Measurements from ENCODE around the gene AKAP6.
"Not testable (repeated sequence)": the region's sequence is repeated elsewhere in the genome, so short reads cannot be mapped to it uniquely, and the experiment has no call there.

The AKAP6 gene

GRCh38 chr14:32784405-32784804 lies 455.3 kb downstream of the AKAP6 start:
- Histone ChIP-seq H3K27me3 (replicated peaks) (no peaks in the 10 kb centered on the region), H3K4me3 (ENCODE audit: low read depth, low read length) (no peak overlapping the region), H3K27ac (no peak overlapping the region), H3K36me3 (replicated peaks) (no peaks in the 10 kb centered on the region)
- in situ Hi-C loops (cut with HindIII; ENCODE audit: low pct_ligation_motif_present, low sequenced_read_pairs) = no loop called here
- DNase-seq = no peak
- no peak for TF ChIP-seq CTCF (IDR thresholded peaks at IDR 0.05; ENCODE audit: low read depth, low read length, missing control alignments)

GRCh38 chr14:32785585-32785984 lies 456.5 kb downstream of the AKAP6 start:
- no peak overlapping the region for H3K27ac ChIP-seq
- no peak overlapping the region for H3K4me3 ChIP-seq (ENCODE audit: low read depth, low read length)
- no peaks in the 10 kb centered on the region for H3K27me3 ChIP-seq (replicated peaks)
- no peak for TF ChIP-seq CTCF (IDR thresholded peaks at IDR 0.05; ENCODE audit: low read depth, low read length, missing control alignments)
- DNase-seq = no peak
- no peaks in the 10 kb centered on the region for H3K36me3 ChIP-seq (replicated peaks)
- in situ Hi-C loops (cut with HindIII; ENCODE audit: low pct_ligation_motif_present, low sequenced_read_pairs) = no loop called here

GRCh38 chr14:32786886-32787285 lies 457.8 kb downstream of the AKAP6 start:
- in situ Hi-C loops (cut with HindIII; ENCODE audit: low pct_ligation_motif_present, low sequenced_read_pairs) = no loop called here

GRCh38 chr14:32793033-32793432 lies 463.9 kb downstream of the AKAP6 start:
- H3K27ac ChIP-seq; in situ Hi-C loops (cut with HindIII; ENCODE audit: low pct_ligation_motif_present, low sequenced_read_pairs); H3K4me3 ChIP-seq (ENCODE audit: low read depth, low read length); H3K27me3 ChIP-seq (replicated peaks); H3K36me3 ChIP-seq (replicated peaks); DNase-seq: not testable (repeated sequence)

More at GRCh38 chr14:32786886-32787285, 457.8 kb downstream of the AKAP6 start:
- Histone ChIP-seq H3K27me3 (replicated peaks) (no peaks in the 10 kb centered on the region), H3K4me3 (ENCODE audit: low read depth, low read length) (no peak overlapping the region), H3K27ac (no peak overlapping the region), H3K36me3 (replicated peaks) (no peaks in the 10 kb centered on the region)
- TF ChIP-seq CTCF (IDR thresholded peaks at IDR 0.05; ENCODE audit: low read depth, low read length, missing control alignments) = no peak
- no peak for DNase-seq

GRCh38 chr14:32800320-32800719 lies 471.2 kb downstream of the AKAP6 start:
- Histone ChIP-seq H3K27ac (no peak overlapping the region), H3K36me3 (replicated peaks) (no peaks in the 10 kb centered on the region), H3K27me3 (replicated peaks) (no peaks in the 10 kb centered on the region), H3K4me3 (ENCODE audit: low read depth, low read length) (no peak overlapping the region)
- no peak for DNase-seq
- in situ Hi-C loops (cut with HindIII; ENCODE audit: low pct_ligation_motif_present, low sequenced_read_pairs) = no loop called here
- TF ChIP-seq CTCF (IDR thresholded peaks at IDR 0.05; ENCODE audit: low read depth, low read length, missing control alignments) = no peak

GRCh38 chr14:32802295-32802694 lies 473.2 kb downstream of the AKAP6 start:
- Histone ChIP-seq H3K27me3 (replicated peaks) (no peaks in the 10 kb centered on the region), H3K27ac (no peak overlapping the region), H3K36me3 (replicated peaks) (no peaks in the 10 kb centered on the region), H3K4me3 (ENCODE audit: low read depth, low read length) (no peak overlapping the region)
- in situ Hi-C loops (cut with HindIII; ENCODE audit: low pct_ligation_motif_present, low sequenced_read_pairs) = no loop called here
- no peak for DNase-seq
- TF ChIP-seq CTCF (IDR thresholded peaks at IDR 0.05; ENCODE audit: low read depth, low read length, missing control alignments) = no peak
